GM21576 (cell line): ENCODE data around the gene MAST3.
A peak's percentile ranks its signal among the peaks of the same experiment; 100 is the strongest.

Experiments used
- ATAC-seq: cut with Tn5 transposase; IDR thresholded peaks from one replicate; pipeline ENCODE4 v1.9.1; 2021; ENCODE audit warnings: mild to moderate bottlenecking, moderate library complexity; ENCODE audit not compliant: unreplicated experiment

Gene MAST3

GRCh38 chr19:18097217-18097992 is at the start of gene MAST3:
Gene MAST3, plus strand, starts transcription at chr19:18097778. Its CDS starts 15 bp downstream, at chr19:18097793.
- ATAC-seq, result peak; percentile 45

- ATAC-seq, result no peak
These were observed 48.2 kb upstream of the MAST3 start for GRCh38 chr19:18049385-18049784.

- no peak for ATAC-seq
These were observed 45.7 kb upstream of the MAST3 start for GRCh38 chr19:18051887-18052286.

- ATAC-seq, result no peak
These were observed 43.9 kb upstream of the MAST3 start for GRCh38 chr19:18053576-18054219.

- no peak for ATAC-seq
These were observed 41.6 kb upstream of the MAST3 start for GRCh38 chr19:18055967-18056366.

- no peak for ATAC-seq
These were observed 40.0 kb upstream of the MAST3 start for GRCh38 chr19:18057557-18057956.

- no peak for ATAC-seq
These were observed 39.2 kb upstream of the MAST3 start for GRCh38 chr19:18058208-18059009.

- ATAC-seq, result no peak
These were observed 38.3 kb upstream of the MAST3 start for GRCh38 chr19:18059297-18059696.

- no peak for ATAC-seq
These were observed 37.7 kb upstream of the MAST3 start for GRCh38 chr19:18059902-18060301.

GRCh38 chr19:18060472-18060871 is 37.1 kb upstream of the MAST3 start:
- no peak for ATAC-seq

- ATAC-seq, result no peak
These were observed 35.5 kb upstream of the MAST3 start for GRCh38 chr19:18062028-18062427.

GRCh38 chr19:18063463-18063862 is 34.1 kb upstream of the MAST3 start:
- no peak for ATAC-seq

- no peak for ATAC-seq
These were observed 32.4 kb upstream of the MAST3 start for GRCh38 chr19:18065173-18065495.

- no peak for ATAC-seq
These were observed 29.2 kb upstream of the MAST3 start for GRCh38 chr19:18068395-18068794.

GRCh38 chr19:18069383-18069782 is 28.2 kb upstream of the MAST3 start:
- no peak for ATAC-seq

GRCh38 chr19:18070181-18070580 is 27.4 kb upstream of the MAST3 start:
- no peak for ATAC-seq

- no peak for ATAC-seq
These were observed 25.2 kb upstream of the MAST3 start for GRCh38 chr19:18072335-18072734.

- ATAC-seq, result no peak
These were observed 24.4 kb upstream of the MAST3 start for GRCh38 chr19:18073197-18073596.

GRCh38 chr19:18074192-18074591 is 23.4 kb upstream of the MAST3 start:
- ATAC-seq, result no peak

- no peak for ATAC-seq
These were observed 13.5 kb upstream of the MAST3 start for GRCh38 chr19:18083929-18084684.
